Left lobe of liver (tissue), 2 donors: ENCODE data around the gene KCNH5. TPM values are rescaled to one million over a fixed set of nuclear protein-coding genes. Genes with fewer than 3 reads are reported as not detected.

Experiments
- ATAC-seq: fragments of 200-7000 bp; cut with Tn5 transposase; one replicate; pipeline ENCODE4 v1.9.1; 2020; ENCODE audit warnings: mild to moderate bottlenecking, moderate library complexity
- DNase-seq: peaks from one replicate; pipeline ENCODE4 v3.0.0-alpha.2; 2020; ENCODE audit warnings: low spot score
- total RNA-seq: library from RNA; stranded (reverse); gene quantifications from one replicate; pipeline ENCODE4 v1.2.1, GENCODE V29; 2021
- donor health status: DM: no; HTN: no; CAD: no; lungs with moderate emphysema.
- donor health status: DM: no; HTN: yes; CAD: no.

The KCNH5 gene
- total RNA-seq, 1 donor from 2014 or later, result not detected

DNA sequence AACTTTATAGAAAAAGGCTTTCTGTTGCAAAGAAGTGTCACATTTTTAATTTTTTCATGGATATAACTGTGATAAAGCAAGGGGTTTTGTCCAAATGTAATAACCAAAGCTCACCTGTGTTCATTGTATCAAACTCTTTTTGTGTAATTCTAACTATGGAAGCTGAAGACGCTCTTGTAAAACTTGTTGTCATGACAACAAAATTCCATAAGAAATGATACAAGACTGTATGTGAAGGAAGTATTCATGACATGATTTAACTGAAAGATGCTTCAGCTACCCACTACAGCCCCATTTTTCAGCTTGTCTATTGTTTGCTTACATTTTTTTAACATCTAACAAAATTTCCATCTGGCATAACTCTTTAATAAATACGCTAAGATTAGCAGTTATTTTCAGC is 360.9 kb downstream of the KCNH5 start:
- ATAC-seq, result no peak

DNA sequence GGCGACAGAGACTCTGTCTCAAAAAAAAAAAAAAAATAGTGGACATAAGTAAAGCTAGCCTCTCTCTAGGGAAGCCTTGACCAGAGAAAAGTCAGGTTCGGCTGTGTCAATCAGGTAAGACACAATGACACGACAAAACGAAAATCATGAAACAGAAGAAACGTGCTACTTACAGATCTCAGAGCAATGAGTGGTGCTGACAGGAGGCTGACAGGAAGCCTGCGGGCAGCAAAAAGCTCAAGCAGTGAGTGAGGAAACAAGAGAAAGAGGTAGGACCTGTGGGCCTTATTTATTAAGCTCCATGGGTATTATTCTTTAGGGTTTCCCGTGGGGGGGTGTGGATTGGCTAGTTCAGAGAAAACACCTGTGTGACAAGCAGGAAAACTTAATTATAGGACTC is 363.1 kb downstream of the KCNH5 start:
- ATAC-seq (no peak), DNase-seq (no peak)

More for the DNA sequence above, 360.9 kb downstream of the KCNH5 start:
- no peak for DNase-seq

DNA sequence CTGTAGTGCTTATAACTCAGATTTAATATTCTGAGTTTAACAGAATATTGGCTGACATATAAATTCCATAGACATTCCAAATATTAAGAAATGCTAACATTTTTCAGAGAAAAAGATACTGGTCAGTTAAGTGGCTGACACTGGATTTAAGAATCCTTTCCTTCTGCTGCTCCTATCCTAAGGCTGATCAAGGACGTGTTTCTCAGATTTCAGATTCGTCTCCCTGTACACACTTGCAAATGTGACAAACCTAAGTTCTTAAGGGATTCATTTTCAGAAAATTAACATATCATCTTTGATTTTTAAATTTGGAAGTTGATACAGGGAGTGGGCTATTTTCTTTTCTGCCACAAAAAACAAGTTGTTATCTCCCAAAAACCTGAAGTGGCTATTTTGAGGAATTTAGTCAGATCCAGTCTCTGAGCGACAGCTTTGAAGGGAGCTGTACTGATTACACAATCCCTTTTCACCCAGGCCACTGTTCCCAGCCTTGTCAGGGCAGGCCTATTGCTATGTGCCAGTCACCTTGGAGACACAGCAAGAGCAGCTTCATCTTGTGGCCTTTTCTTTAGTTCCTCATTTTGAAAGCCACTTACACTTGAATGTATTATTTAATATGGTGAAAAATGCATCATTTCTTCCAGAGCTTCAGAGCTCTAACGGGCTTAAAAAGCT is 370.6 kb downstream of the KCNH5 start:
- ATAC-seq (no peak), DNase-seq (no peak)

DNA sequence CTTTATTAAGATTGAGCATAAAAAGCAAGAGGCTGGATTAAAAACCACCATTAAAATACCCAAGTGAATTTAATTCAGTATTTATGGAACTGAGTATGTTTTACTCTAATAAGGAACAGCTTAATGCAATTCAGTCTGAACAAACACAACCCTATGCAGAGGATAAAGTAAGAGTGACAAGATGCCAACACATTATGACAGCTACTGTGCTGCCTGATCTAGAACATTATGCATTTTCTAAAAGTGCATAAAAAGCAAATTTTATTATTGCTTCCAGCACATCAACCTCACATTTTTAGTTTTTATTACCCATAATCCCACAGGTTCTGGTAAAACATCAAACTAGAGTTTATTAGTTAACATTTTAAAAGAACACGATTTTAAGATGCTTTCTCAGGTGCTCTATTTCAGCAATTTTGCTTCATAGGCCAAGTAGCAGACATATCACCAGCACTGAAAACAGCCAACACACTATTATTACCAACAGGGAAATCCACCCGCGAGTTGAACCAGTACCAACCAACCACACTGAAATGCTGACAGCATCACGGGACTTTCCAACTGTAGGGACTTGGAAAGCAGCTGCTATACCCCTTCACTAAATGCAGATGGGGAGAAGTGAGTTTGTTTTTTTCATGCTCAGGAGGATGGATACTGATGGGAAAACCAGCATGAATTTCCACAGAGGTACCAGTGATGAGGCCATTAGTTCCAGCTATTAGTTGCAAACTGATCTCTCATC is 372.1 kb downstream of the KCNH5 start:
- DNase-seq, result no peak

DNA sequence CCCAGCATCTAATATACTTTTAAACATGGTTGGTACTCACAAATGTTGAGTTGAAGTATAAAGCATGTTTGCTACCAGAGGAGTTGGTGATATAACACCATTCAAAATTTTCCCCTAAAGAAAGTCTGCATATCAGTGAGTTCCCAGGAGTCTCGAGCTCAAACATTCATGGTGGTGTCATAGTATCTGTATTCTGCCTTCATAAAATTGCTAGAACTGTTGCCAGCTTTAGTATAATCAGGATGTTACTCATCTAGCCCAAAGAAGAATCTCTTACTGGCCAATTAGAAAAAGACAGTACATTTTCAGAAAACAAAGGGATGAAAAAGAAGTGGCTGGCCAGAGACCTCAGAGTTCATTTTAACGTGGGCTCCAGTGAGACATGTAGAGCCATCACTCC is 374.7 kb downstream of the KCNH5 start:
- no peak for DNase-seq
- ATAC-seq, result no peak

More for the DNA sequence above, 372.1 kb downstream of the KCNH5 start:
- no peak for ATAC-seq

DNA sequence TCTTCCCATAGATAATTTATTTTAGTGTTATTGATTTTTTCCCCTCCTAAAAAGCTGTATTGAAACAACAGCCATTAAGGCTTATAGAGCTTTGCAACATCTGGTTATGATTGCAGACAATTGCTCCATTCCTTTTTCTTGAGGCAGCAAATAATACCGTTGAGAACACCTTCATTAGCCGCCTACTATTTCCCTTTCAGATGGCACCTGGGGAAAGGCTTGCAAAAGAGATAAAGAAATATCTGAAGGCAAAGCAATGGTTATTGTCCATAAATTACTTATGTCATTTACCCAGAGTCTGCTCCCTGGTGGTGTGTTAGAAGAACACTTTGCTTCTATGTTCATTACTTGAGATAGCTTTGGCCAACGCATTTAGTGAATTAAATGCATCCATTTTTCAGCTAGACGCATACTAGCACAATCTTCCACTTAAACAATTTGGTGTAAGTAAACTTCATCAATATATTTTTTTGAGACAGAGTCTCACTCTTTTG is 377.8 kb downstream of the KCNH5 start:
- no peak for ATAC-seq

DNA sequence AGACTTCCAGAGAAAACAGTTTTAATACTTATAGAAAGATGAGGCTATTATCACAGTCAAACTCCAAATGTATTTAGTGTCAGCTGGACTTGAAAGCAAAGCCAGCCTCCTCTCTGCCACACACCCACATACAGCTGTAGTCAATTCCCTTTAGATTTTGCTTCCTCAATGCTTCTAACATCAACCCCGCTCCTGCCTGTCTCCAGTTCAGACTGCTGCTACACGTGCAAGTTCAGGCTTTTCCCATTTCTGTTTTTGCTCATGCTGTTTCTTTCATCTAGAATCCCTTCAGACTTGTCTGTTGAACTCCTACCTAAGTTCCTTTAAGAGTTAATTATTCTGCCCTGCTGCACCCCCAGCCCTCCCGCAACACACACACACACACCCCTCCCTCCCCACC is 380.0 kb downstream of the KCNH5 start:
- DNase-seq (no peak), ATAC-seq (no peak)

More for the DNA sequence above, 377.8 kb downstream of the KCNH5 start:
- DNase-seq, result no peak

DNA sequence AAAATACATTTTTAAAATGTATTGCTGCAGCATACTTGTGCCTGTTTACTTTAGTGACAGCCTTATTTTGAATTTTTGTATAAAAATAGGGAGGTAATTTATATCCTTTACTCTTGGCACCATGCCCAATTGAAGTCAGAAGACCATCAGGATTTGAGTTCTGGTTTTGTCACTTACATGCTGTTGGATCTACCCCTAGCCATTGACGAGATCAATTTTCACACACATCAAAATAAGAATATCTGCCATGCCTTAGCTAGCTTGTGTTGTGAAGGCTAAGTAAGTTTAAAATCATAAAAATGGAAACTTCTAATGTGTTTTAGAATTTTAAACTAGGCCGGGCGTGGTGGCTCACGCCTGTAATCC is 381.8 kb downstream of the KCNH5 start:
- ATAC-seq (no peak), DNase-seq (no peak)

DNA sequence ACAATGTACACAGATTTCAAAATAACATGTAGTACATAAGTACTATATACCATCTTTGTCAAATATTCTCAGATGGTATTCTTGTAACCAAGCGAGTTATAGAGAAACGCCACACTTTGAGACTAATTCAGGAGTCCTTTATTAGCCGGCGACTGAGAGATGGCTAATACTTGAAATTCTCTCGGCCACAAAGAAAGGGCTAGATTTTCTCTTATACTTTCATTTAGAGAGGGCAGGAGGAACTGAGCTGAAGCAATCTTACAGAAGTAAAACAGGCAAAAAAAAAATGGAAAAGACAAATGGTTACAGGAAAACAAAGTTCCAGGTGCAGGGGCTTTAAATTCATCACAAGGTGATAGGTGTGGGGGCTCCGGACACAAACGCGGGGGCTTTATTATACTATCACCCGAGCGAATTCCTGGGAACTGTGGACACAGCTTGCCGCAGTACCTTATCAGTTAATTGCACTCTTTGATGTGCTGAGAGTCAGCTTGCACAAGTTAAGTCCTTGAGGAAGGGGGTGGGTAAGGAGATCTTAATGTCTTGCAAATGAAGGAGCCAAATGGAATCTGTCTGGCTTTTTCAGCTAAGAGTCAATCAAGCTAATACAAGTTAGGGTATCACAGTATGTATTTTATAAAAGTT is 382.3 kb downstream of the KCNH5 start:
- DNase-seq (no peak), ATAC-seq (no peak)

DNA sequence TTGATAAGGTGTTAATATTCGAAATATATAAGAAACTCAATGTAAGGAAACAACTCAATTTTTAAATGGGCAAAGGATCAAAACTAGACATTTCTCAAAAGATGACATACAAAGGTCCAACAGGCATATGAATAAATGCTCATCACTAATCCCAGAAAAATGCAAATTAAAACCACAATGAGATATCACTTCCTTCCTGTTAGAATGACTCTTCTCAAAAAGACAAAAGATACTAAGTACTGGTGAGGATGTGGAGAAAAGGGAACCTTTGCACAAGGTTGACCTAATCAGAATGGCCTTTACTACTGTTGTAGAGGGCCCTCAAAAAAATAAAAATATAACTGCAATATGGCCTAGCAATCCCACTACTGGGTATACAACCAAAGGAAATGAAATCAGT is 383.4 kb downstream of the KCNH5 start:
- ATAC-seq, result no peak
- no peak for DNase-seq

DNA sequence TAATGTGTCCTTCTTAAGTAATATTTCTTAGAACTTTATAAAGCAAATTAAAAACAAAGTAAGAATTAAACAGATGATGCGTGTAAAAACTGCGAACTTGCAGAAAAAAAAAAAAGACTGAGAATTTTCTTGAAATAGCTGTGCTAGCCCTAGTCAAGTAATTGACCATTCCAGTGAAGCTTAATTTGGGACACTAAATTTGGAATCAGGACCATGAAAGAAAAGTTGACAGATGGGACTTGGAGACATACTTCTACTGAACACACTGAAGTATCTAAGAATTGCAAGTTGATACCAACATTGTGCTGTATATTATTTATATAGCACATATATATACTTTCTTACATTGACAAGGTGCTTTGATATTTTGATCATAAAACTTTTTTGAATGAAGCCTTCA is 386.6 kb downstream of the KCNH5 start:
- no peak for ATAC-seq
- DNase-seq, result no peak

DNA sequence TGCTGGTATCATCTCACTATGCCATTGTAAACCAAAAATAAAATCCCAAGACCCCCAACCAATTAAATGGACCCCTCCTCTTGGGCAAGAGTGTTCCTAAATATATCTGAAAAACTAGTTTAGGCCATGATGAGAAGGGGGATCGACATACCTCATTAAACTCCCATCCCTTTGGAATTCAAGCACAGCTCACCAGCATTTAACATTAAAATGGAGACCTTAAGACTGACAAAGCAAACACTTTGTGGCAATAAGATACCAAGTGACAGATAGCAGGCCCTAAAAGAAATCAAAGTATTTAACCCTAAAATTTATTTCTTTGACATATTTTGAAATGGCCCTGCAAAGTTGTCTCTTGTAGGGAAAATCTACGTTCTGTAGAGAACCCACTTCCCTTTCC is 387.9 kb downstream of the KCNH5 start:
- ATAC-seq (no peak), DNase-seq (no peak)

DNA sequence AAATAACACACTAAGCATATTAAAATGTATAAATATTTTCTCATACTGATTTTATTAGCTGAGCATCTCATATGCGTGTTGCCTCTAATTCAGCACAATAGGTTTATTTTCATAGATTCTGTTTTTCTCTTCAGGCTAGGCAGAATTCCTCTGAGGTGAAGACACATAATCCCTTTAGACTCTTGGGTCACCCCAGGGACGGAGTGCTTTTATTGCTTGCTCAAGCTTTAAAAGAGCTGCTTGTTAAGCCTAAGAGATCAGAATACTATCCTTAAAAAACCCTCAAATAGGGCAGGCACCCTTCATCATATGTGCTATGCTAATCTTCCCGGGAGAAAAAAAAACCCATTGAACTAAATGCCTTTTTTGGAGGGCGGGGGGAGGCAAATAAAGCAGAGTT is 390.1 kb downstream of the KCNH5 start:
- DNase-seq, result no peak
- no peak for ATAC-seq

DNA sequence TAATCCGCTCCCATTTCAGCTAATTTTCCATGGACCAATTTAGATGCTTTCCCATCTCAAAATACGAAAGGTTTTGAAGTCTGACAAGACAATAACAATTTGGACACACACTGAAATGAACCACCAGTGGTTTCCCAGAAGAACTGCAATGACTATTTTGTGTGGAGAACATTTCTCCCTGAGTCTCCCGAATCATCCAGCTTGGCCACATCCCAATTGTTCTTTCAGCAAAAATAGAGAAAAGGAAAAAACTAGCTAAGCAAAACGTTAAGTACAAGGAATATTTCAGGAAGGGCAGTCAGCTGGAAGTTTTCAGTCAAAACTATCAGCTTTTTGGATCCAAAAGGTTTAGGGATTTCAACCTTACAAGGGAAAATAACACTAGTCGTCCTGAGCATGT is 390.6 kb downstream of the KCNH5 start:
- no peak for ATAC-seq
- no peak for DNase-seq

Other genes with a start within 250 kb of the KCNH5 start
- gene RHOJ, start 159.0 kb upstream of the KCNH5 start, total RNA-seq, result 1.8 TPM